Neural progenitor cell (in vitro differentiated cells): ENCODE data around the gene PRXL2A.

ENCODE experiments used
- EZH2 ChIP-seq: fragments of 200-600 bp; sonication (generic); IDR thresholded peaks from 2 replicates; pipeline ENCODE4 v1.6.1; 2017; ENCODE audit warnings: antibody characterized with exemption, mild to moderate bottlenecking, moderate library complexity
- EZH2phosphoT487 ChIP-seq: fragments of 200-600 bp; sonication (generic); IDR thresholded peaks from 2 replicates; pipeline ENCODE4 v1.6.1; 2017; ENCODE audit warnings: antibody characterized with exemption
- TF ChIP-seq, protein P1 (sequence below): fragments of 200-600 bp; sonication (generic); IDR thresholded peaks from 2 replicates; pipeline ENCODE4 v1.5.1; 2017; ENCODE audit warnings: antibody characterized with exemption, mild to moderate bottlenecking

DNA sequence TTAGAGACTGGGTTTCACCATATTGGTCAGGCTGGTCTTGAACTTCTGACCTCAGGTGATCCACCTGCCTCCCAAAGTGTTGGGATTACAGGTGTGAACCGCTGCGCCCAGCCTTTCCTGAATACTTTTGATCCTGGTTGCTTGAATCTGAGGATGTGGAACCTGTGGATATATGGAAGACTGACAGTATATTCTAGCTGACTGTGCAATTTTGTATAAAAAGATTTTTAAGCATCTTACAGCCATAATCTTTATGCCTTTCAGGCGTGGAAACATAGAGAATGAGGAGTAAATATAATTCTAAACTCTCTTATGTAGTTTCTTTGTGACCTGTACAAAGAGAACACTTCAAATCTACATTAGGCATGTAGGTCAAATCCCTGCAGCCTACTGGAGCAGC lies 61.9 kb downstream of the PRXL2A start:
- TF ChIP-seq, protein P1, sequence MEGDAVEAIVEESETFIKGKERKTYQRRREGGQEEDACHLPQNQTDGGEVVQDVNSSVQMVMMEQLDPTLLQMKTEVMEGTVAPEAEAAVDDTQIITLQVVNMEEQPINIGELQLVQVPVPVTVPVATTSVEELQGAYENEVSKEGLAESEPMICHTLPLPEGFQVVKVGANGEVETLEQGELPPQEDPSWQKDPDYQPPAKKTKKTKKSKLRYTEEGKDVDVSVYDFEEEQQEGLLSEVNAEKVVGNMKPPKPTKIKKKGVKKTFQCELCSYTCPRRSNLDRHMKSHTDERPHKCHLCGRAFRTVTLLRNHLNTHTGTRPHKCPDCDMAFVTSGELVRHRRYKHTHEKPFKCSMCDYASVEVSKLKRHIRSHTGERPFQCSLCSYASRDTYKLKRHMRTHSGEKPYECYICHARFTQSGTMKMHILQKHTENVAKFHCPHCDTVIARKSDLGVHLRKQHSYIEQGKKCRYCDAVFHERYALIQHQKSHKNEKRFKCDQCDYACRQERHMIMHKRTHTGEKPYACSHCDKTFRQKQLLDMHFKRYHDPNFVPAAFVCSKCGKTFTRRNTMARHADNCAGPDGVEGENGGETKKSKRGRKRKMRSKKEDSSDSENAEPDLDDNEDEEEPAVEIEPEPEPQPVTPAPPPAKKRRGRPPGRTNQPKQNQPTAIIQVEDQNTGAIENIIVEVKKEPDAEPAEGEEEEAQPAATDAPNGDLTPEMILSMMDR = no peak
- TF ChIP-seq EZH2 (no peak), EZH2phosphoT487 (no peak)
